Fibroblast of upper back skin (primary cell): ENCODE results near the gene RPS25.
"Not testable (repeated sequence)": the region's sequence is repeated elsewhere in the genome, so short reads cannot be mapped to it uniquely, and the experiment has no call there.

ENCODE experiments used
- DNase-seq: peaks from one replicate; pipeline ENCODE4 v3.0.0-alpha.2; 2013

The RPS25 gene

GRCh38 chr11:119038884-119039283 is 20.7 kb upstream of the RPS25 start:
- DNase-seq: no peak

GRCh38 chr11:119034813-119035212 is 16.7 kb upstream of the RPS25 start:
- DNase-seq: no peak

GRCh38 chr11:119033421-119033820 is 15.3 kb upstream of the RPS25 start:
- DNase-seq: not testable (repeated sequence)

GRCh38 chr11:119031912-119032280 is 13.8 kb upstream of the RPS25 start:
- no peak for DNase-seq

- DNase-seq: peak; percentile 97
Measured at GRCh38 chr11:119030329-119031047, 12.3 kb upstream of the RPS25 start, which contains the start of gene SLC37A4. SLC37A4 (minus strand) TSS chr11:119030877.

- DNase-seq: no peak
Measured at GRCh38 chr11:119030029-119030328, 11.8 kb upstream of the RPS25 start.

- DNase-seq: no peak
Measured at GRCh38 chr11:119029340-119030028, 11.3 kb upstream of the RPS25 start.

GRCh38 chr11:119029069-119029339 is 10.9 kb upstream of the RPS25 start:
- no peak for DNase-seq

- no peak for DNase-seq
Measured at GRCh38 chr11:119028346-119029068, 10.4 kb upstream of the RPS25 start.

GRCh38 chr11:119027561-119028345 is 9.6 kb upstream of the RPS25 start:
- DNase-seq: no peak

GRCh38 chr11:119026970-119027369 is 8.8 kb upstream of the RPS25 start:
- no peak for DNase-seq

- no peak for DNase-seq
Measured at GRCh38 chr11:119025978-119026766, 8.0 kb upstream of the RPS25 start.

- DNase-seq: no peak
Measured at GRCh38 chr11:119025541-119025940, 7.4 kb upstream of the RPS25 start.

GRCh38 chr11:119025099-119025473 is 6.9 kb upstream of the RPS25 start:
- no peak for DNase-seq

GRCh38 chr11:119024430-119025098 is 6.4 kb upstream of the RPS25 start:
- no peak for DNase-seq

GRCh38 chr11:119023741-119024140 is 5.6 kb upstream of the RPS25 start:
- no peak for DNase-seq

- DNase-seq: no peak
Measured at GRCh38 chr11:119021631-119022030, 3.5 kb upstream of the RPS25 start.

- DNase-seq: no peak
Measured at GRCh38 chr11:119019996-119020395, 1.9 kb upstream of the RPS25 start.

- not testable (repeated sequence) for DNase-seq
Measured at GRCh38 chr11:119017377-119017776, 766 bp downstream of the RPS25 start.

GRCh38 chr11:119016216-119017009 is 1.7 kb downstream of the RPS25 start:
- no peak for DNase-seq

GRCh38 chr11:119015054-119015611 is 3.0 kb downstream of the RPS25 start:
- no peak for DNase-seq
